ENCODE measurements around the gene HGD.
A peak's percentile ranks its signal among the peaks of the same experiment; 100 is the strongest.
"Not testable (repeated sequence)": the region's sequence is repeated elsewhere in the genome, so short reads cannot be mapped to it uniquely, and the experiment has no call there.

HGD gene

GRCh38 chr3:120636795-120637401 is 45.1 kb downstream of the HGD start:
- DNase-seq, result no peak

GRCh38 chr3:120634539-120634938 is 47.5 kb downstream of the HGD start:
- no peak for DNase-seq

- no peak for DNase-seq
Measured at GRCh38 chr3:120625159-120625586, 56.9 kb downstream of the HGD start.

GRCh38 chr3:120623727-120624093 is 58.3 kb downstream of the HGD start:
- no peak for DNase-seq

- no peak for DNase-seq
Measured at GRCh38 chr3:120622870-120623726, 58.9 kb downstream of the HGD start.

GRCh38 chr3:120622457-120622856 is 59.6 kb downstream of the HGD start:
- no peak for DNase-seq

- not testable (repeated sequence) for DNase-seq
Measured at GRCh38 chr3:120616745-120617144, 65.3 kb downstream of the HGD start.

GRCh38 chr3:120615847-120616609 is 66.0 kb downstream of the HGD start:
- no peak for DNase-seq

GRCh38 chr3:120614765-120615164 is 67.3 kb downstream of the HGD start:
- no peak for DNase-seq

- no peak for DNase-seq
Measured at GRCh38 chr3:120608506-120608905, 73.5 kb downstream of the HGD start.

GRCh38 chr3:120604784-120605183 is 77.3 kb downstream of the HGD start:
- no peak for DNase-seq

- DNase-seq, result no peak
Measured at GRCh38 chr3:120604382-120604781, 77.7 kb downstream of the HGD start.

- DNase-seq, result no peak
Measured at GRCh38 chr3:120602682-120603081, 79.4 kb downstream of the HGD start.

GRCh38 chr3:120601554-120601953 is 80.5 kb downstream of the HGD start:
- DNase-seq, result no peak

GRCh38 chr3:120599211-120599610 is 82.8 kb downstream of the HGD start:
- no peak for DNase-seq

GRCh38 chr3:120597445-120598049 is 84.5 kb downstream of the HGD start:
- DNase-seq, result no peak

- DNase-seq, result no peak
Measured at GRCh38 chr3:120596853-120597223, 85.2 kb downstream of the HGD start.

- DNase-seq, result peak; percentile 98
Measured at GRCh38 chr3:120596116-120596852, 85.8 kb downstream of the HGD start, which contains the start of gene NDUFB4. NDUFB4 (plus strand) TSS chr3:120596336; CDS start chr3:120596360, 24 bp downstream.

- DNase-seq, result no peak
Measured at GRCh38 chr3:120595788-120596115, 86.3 kb downstream of the HGD start.

GRCh38 chr3:120587332-120587975 is 94.6 kb downstream of the HGD start:
- DNase-seq, result no peak

All from activated effector memory CD4-positive, alpha-beta T cell treated with anti-CD3 and anti-CD28 coated beads, Interleukin-2, amount 50 U/mL, for 16 hours (primary cell).